ENCODE measurements around the gene TRO.

TRO gene

DNA sequence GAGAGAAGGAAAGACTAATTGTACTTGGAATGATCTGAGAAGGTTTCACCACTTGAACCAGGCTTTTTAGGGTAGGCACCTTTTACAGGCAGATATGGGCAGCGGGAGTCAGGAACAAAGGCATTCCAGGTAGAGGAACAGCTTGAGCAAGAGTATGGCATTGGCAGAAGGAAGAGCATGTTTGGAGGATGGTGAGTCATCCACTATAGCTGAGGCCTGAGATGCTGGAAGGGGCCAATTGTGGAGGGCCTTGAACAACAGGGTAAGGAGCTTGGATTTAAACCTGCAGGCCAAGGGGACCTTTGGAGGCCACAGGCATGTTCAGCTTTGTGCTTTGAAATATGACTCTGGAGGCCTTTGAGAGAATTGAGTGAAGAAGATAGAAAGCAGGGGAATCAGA is 41.1 kb downstream of the TRO start:
- no peak for DNase-seq

DNA sequence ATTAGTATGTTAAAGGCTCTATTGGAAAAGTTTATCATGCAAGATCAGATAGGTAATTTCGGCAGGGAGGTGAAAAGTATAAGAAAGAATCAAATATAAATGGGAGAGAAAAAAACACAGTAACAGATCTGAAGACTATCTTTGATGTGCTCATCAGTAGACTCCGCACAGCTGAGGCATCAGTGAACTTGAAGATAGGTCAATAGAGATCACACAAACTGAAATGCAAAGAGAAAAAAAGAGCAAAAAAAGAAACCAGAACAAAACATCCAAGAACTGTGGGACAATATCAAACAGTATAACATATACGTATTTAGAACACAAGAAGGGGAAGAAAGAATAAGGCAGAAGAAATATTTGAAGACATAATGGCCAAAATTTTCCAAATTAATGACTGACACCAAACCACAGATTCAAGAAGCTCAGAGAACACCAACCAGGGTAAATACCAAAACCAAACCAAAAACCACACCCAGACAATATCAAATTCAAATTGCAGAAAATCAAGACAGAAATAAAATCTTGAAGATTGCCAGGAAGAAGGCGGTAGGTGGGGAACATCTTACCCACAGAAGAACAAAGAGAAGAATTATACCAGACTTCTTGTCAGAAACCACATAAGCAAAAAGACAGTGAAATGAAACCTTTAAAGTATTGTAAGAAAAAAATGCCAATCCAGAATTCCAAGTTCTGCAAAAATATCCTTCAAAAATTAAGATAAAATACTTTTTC is 44.3 kb downstream of the TRO start:
- DNase-seq, result no peak

DNA sequence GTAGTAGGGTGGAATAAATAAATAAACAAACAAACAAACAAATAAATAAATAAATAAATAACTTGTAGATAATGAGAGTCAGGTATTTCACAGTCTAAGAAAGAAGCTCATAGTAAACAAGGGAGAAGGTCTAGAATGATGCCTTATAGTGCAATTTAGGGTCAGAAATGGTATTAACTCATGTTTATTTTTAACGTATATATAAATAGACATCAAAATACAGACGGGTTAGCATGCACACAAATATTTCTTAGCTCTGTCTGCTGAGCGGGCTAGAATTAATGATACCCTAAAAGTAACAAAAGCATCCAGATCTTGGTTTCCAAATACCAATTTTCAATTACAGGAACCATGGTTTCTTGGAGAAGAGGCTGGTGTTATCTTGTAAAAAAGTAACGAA is 56.8 kb downstream of the TRO start:
- DNase-seq, result no peak

DNA sequence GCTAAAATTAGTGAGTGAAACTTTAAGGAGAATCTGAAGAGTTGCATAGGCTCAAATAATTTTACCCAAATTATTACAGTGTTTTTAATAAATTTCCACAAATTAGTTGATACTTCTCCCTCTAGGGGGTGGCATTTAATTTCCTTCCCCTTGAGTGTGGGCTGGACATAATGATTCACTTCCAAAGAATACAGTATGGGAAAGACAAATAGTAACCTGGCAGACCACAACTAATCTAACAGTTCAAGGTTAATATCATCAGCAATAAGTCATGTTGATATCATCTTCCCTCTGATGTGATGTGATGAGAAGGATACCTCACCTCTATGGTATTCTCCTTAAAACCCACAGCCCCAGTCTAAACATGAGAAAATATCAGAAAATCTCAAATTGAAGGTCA is 57.8 kb downstream of the TRO start:
- DNase-seq, result no peak

DNA sequence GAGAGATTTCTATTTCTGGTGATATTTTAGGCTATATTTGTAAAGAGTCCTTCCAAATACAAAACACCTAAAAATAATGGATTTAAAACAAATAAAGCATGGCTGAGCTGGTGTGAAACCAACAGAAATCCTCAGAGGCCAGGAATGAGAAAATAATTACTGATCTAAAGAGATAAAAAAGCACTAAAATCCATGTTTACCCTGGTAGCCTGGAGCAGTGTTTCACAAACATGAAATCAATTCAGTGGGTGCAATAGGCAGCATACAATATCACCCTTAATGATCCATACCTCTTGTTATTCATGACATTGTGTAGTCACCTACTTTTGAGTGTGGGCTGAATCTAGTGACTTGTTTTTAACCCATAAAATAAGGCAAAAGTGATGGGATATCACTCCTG is 58.8 kb downstream of the TRO start:
- no peak for DNase-seq

DNA sequence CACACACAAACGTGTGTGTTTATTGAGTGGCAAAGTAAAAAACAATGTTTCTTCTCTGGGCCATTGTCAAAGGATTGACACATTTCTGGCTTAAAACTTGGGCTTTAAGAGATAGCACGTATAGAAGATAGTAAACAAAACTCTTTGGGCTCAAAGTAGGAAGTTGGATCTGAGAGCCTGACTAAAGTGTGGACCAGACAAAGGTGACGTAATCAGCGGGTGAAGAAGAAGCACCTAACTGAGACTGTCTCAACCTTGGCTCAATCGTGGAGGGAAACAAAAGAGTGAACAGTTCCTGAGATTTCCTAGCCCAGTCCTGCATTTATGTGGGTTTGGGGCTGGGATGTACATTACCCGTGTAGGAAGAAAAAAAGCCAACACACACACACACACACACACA is 59.7 kb downstream of the TRO start:
- no peak for DNase-seq

All from activated CD4-positive, alpha-beta T cell treated with anti-CD3 and anti-CD28 coated beads for 4 hours (primary cell).